ENCODE measurements around the gene TMEM41B.

DNA sequence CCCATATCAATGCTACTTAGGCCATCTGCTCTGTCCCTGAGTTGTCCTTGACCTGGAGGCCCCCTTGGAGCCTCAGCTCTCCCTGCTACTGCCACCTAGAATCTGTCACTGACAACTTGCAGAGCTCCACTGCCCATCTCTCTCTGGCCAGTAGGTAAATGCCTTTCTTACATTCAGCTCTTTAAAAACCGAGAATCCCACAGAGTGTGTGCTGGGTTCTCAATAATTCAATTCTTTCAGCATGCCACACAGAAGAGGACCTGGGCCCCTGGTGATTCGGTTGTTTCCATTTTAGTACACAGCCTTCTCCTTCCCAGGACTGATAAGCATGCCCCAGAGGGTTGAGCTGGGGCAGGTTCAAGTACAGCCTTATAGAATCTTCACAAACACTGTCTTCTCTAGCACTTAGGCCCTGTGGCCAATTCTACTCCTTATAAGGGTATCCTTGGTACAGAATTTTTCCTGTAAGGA lies 48.0 kb upstream of the TMEM41B start:
- no peak for TF ChIP-seq HNF4A (conservative IDR thresholded peaks at IDR 0.05)
- no peak for TF ChIP-seq TAF1 (conservative IDR thresholded peaks at IDR 0.05)
- TF ChIP-seq, protein P1, sequence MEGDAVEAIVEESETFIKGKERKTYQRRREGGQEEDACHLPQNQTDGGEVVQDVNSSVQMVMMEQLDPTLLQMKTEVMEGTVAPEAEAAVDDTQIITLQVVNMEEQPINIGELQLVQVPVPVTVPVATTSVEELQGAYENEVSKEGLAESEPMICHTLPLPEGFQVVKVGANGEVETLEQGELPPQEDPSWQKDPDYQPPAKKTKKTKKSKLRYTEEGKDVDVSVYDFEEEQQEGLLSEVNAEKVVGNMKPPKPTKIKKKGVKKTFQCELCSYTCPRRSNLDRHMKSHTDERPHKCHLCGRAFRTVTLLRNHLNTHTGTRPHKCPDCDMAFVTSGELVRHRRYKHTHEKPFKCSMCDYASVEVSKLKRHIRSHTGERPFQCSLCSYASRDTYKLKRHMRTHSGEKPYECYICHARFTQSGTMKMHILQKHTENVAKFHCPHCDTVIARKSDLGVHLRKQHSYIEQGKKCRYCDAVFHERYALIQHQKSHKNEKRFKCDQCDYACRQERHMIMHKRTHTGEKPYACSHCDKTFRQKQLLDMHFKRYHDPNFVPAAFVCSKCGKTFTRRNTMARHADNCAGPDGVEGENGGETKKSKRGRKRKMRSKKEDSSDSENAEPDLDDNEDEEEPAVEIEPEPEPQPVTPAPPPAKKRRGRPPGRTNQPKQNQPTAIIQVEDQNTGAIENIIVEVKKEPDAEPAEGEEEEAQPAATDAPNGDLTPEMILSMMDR (IDR thresholded peaks at IDR 0.05; ENCODE audit: low read depth, low read length, missing input control), result no peak
- TF ChIP-seq EGR1 (IDR thresholded peaks at IDR 0.05; ENCODE audit: low read depth in 2 of 2), result no peak
- TF ChIP-seq, protein P2, sequence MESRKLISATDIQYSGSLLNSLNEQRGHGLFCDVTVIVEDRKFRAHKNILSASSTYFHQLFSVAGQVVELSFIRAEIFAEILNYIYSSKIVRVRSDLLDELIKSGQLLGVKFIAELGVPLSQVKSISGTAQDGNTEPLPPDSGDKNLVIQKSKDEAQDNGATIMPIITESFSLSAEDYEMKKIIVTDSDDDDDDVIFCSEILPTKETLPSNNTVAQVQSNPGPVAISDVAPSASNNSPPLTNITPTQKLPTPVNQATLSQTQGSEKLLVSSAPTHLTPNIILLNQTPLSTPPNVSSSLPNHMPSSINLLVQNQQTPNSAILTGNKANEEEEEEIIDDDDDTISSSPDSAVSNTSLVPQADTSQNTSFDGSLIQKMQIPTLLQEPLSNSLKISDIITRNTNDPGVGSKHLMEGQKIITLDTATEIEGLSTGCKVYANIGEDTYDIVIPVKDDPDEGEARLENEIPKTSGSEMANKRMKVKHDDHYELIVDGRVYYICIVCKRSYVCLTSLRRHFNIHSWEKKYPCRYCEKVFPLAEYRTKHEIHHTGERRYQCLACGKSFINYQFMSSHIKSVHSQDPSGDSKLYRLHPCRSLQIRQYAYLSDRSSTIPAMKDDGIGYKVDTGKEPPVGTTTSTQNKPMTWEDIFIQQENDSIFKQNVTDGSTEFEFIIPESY (IDR thresholded peaks at IDR 0.05), result no peak
- TF ChIP-seq, protein P3, sequence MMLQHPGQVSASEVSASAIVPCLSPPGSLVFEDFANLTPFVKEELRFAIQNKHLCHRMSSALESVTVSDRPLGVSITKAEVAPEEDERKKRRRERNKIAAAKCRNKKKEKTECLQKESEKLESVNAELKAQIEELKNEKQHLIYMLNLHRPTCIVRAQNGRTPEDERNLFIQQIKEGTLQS (IDR thresholded peaks at IDR 0.05), result no peak
- no peak for TF ChIP-seq GABPA (IDR thresholded peaks at IDR 0.05 in 1 of 2, conservative IDR thresholded peaks at IDR 0.05 in 1 of 2)
- TF ChIP-seq YY1 (IDR thresholded peaks at IDR 0.05), result no peak
- no peak for TF ChIP-seq RXRA (IDR thresholded peaks at IDR 0.05)
- TF ChIP-seq JUND (IDR thresholded peaks at IDR 0.05), result no peak

Data from liver (tissue), 3 donors.